ENCODE data around the gene KLK12.

GRCh38 chr19:51025809-51026553 lies 8.8 kb downstream of the KLK12 start:
- TF ChIP-seq CTCF (IDR thresholded peaks at IDR 0.05 in 8 of 11, conservative IDR thresholded peaks at IDR 0.05 in 3 of 11) (no peak), POLR2A (IDR thresholded peaks at IDR 0.05) (no peak), POLR2AphosphoS5 (IDR thresholded peaks at IDR 0.05) (no peak)
